Esophagus squamous epithelium (tissue), 5 donors: ENCODE measurements around the gene COL15A1. TPM values are rescaled to one million over a fixed set of nuclear protein-coding genes. Genes with fewer than 3 reads are reported as not detected.

ENCODE experiments used
- DNase-seq: peaks from one replicate; lab custom pipeline; 2025; lab: John Stamatoyannopoulos, UW
- H3K27ac ChIP-seq, 4 donors: fragments of 200-600 bp; sonication (generic); one replicate each; pipeline ENCODE4 v1.5.1; 2016 to 2019; ENCODE audit warnings: mild to moderate bottlenecking in 1 of 4
- H3K27me3 ChIP-seq, 4 donors: fragments of 200-600 bp; sonication (generic); 1 replicate in 3 of 4; 2 replicates in 1 of 4; pipeline versions ENCODE4 v1.5.1 to v1.6.0; 2017 to 2021; ENCODE audit warnings: antibody characterized with exemption in 1 of 4
- H3K36me3 ChIP-seq, 3 donors: fragments of 200-600 bp; sonication (generic); one replicate each; pipeline ENCODE4 v1.5.1; 2016 to 2019
- H3K4me1 ChIP-seq, 3 donors: fragments of 200-600 bp; sonication (generic); one replicate each; pipeline ENCODE4 v1.5.1; 2017 to 2019
- H3K4me3 ChIP-seq, 4 donors: fragments of 200-600 bp; sonication (generic); 1 replicate in 3 of 4; 2 replicates in 1 of 4; pipeline ENCODE4 v1.5.1; 2016 to 2019; ENCODE audit warnings: mild to moderate bottlenecking in 2 of 4, moderate library complexity in 1 of 4
- H3K9me3 ChIP-seq, 3 donors: fragments of 200-600 bp; sonication (generic); one replicate each; pipeline ENCODE4 v1.5.1; 2016 to 2019
- CTCF ChIP-seq, 6 experiments: fragments of 450-650 bp in 4 of 6; fragments of 200-600 bp in 2 of 6; sonication (generic) in 2 of 6; IDR thresholded peaks; one replicate each; pipeline ENCODE4 v1.5.1; 2016 to 2019; ENCODE audit warnings: antibody characterized with exemption in 6 of 6, mild to moderate bottlenecking in 4 of 6, moderate library complexity in 4 of 6
- POLR2A ChIP-seq, 4 donors: fragments of 450-650 bp; IDR thresholded peaks; one replicate each; pipeline ENCODE4 v1.6.1; 2017; ENCODE audit warnings: antibody characterized with exemption in 4 of 4, mild to moderate bottlenecking in 4 of 4, moderate library complexity in 3 of 4
- WGBS, 2 donors: methylation state at CpG; one replicate each; pipeline ENCODE4 v1.1.5; 2018; 5-methylcytosine and 5-hydroxymethylcytosine counted together
- intact Hi-C: fragments of 100-400 bp; cut with DNase I; formaldehyde crosslinking; loops from one replicate; pipeline ENCODE4 v1.15.0; 2022
- total RNA-seq, 4 donors: library from RNA; depleted of rRNA; stranded (reverse); fragments of >200 nt; gene quantifications; one replicate each; pipeline ENCODE4 v1.1.0, GENCODE V29; 2016
- donor health status: DM: yes; HTN: yes; CAD: no.

Gene COL15A1
- total RNA-seq, 4 donors from 2014 or later: 3.4 to 33.2 (median 9.7) TPM

DNA sequence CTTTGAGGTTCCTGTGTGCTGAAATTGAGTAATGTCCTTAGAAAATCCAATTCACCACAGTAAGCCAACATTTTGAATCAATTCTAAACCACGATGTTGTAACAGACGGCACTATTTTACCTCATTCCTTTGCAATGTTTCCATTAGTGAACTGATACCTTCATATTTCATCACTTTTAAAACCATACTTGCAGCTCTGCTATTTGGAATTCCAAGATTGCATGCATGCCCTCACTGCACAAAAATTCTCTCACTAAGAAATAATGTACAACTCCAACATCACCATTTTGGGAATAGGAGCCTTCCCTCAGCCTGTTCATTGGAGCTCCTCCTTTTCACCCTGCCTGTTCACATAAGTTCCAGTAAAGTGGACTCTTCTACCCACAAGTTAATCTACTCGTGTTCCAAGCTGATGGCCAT, 86.4 kb downstream of the COL15A1 start:
- no peak for DNase-seq
- intact Hi-C loops: no loop called here
- no peaks in the 10 kb centered on the region for H3K9me3 ChIP-seq
- H3K4me3 ChIP-seq: no peak overlapping the region
- H3K27me3 ChIP-seq: no peaks in the 10 kb centered on the region
- WGBS, 2 donors: 62% methylated on average over 3 of the region's 3 CpGs
- H3K36me3 ChIP-seq: peaks cover 0 to 20% (median 0%) of the 10 kb centered on the region in 3 donors
- peak overlapping the region in 2 of 4 donors; percentile 7 to 39 for H3K27ac ChIP-seq
- no peaks in the 10 kb centered on the region for H3K4me1 ChIP-seq
- no peak for TF ChIP-seq POLR2A (IDR thresholded peaks at IDR 0.05)
- no peak for TF ChIP-seq CTCF (IDR thresholded peaks at IDR 0.05)

GRCh38 chr9:99030610-99031109, 87.0 kb downstream of the COL15A1 start:
- Histone ChIP-seq H3K9me3 (no peaks in the 10 kb centered on the region), H3K4me1 (no peaks in the 10 kb centered on the region), H3K4me3 (no peak overlapping the region), H3K27ac (peak overlapping the region in 2 of 4 donors; percentile 7 to 39), H3K36me3 (peaks cover 0 to 14% (median 0%) of the 10 kb centered on the region in 3 donors), H3K27me3 (no peaks in the 10 kb centered on the region)
- TF ChIP-seq POLR2A (IDR thresholded peaks at IDR 0.05): no peak
- TF ChIP-seq CTCF (IDR thresholded peaks at IDR 0.05): no peak
- WGBS, 2 donors: 82 to 91% methylated on average over 2 to 3 of the region's 3 CpGs
- intact Hi-C loops: no loop called here
- DNase-seq: no peak

- intact Hi-C loops: no loop called here
These were observed 87.6 kb downstream of the COL15A1 start for GRCh38 chr9:99031319-99031718.

DNA sequence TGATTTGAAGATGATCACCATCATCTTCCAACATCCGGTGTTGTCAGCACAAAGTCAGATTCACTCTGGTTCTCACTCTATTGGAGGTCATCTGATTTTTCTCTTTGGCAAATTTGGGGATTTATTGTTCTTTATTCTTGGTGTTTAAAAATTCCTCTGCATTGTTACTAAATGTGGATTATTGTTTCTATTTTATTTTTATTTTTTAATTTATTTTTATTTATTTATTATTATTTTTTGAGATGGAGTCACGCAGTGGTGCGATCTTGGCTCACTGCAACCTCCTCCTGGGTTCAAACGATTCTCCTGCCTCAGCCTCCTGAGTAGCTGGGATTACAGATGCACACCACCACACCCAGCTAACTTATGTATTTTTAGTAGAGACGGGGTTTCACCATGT, 88.3 kb downstream of the COL15A1 start:
- H3K27me3 ChIP-seq: no peaks in the 10 kb centered on the region
- TF ChIP-seq CTCF (IDR thresholded peaks at IDR 0.05) (no peak), POLR2A (IDR thresholded peaks at IDR 0.05) (no peak)
- no peak for DNase-seq
- 86 to 89% methylated on average over 5 of the region's 5 CpGs for WGBS, 2 donors
- no peaks in the 10 kb centered on the region for H3K9me3 ChIP-seq
- H3K27ac ChIP-seq: no peak overlapping the region
- no peaks in the 10 kb centered on the region for H3K4me1 ChIP-seq
- intact Hi-C loops: no loop called here
- peaks cover 0 to 11% (median 0%) of the 10 kb centered on the region in 3 donors for H3K36me3 ChIP-seq
- no peak overlapping the region for H3K4me3 ChIP-seq

More at GRCh38 chr9:99031319-99031718, 87.6 kb downstream of the COL15A1 start:
- DNase-seq: no peak
- no peak for TF ChIP-seq CTCF (IDR thresholded peaks at IDR 0.05)
- no peak for TF ChIP-seq POLR2A (IDR thresholded peaks at IDR 0.05)
- Histone ChIP-seq H3K27ac (no peak overlapping the region), H3K4me1 (no peaks in the 10 kb centered on the region), H3K27me3 (no peaks in the 10 kb centered on the region), H3K4me3 (no peak overlapping the region), H3K36me3 (peaks cover 0 to 11% (median 0%) of the 10 kb centered on the region in 3 donors), H3K9me3 (no peaks in the 10 kb centered on the region)
- 90 to 91% methylated on average over 5 of the region's 6 CpGs for WGBS, 2 donors

DNA sequence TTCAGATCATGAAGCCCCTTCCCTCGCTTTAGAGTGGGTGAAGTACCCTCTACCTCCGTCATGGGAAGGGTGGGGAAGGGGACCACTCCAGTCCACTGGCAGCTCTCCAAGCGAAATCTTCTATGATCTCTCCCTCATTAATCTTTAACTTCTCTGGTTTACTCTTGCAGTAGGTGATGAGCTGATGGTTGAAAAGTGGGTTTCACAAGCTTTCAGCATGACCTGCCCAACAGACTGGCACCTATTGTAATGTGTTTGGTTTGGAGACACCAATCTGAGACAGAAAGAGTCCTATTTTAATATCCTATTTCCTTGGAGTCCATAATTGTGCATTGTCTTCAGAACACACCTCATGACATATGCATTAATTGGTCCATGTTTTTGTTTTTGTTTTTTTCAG, 90.4 kb downstream of the COL15A1 start:
- no peaks in the 10 kb centered on the region for H3K9me3 ChIP-seq
- H3K4me3 ChIP-seq: no peak overlapping the region
- no peak for TF ChIP-seq CTCF (IDR thresholded peaks at IDR 0.05)
- no peak for TF ChIP-seq POLR2A (IDR thresholded peaks at IDR 0.05)
- WGBS, 2 donors: 80 to 82% methylated on average over 3 of the region's 3 CpGs
- no peaks in the 10 kb centered on the region for H3K27me3 ChIP-seq
- DNase-seq: no peak
- peaks cover 0 to 10% (median 0%) of the 10 kb centered on the region in 3 donors for H3K36me3 ChIP-seq
- H3K4me1 ChIP-seq: no peaks in the 10 kb centered on the region
- intact Hi-C loops: no loop called here
- H3K27ac ChIP-seq: no peak overlapping the region
